ENCODE measurements around the gene RIPPLY1. TPM values are rescaled to one million over a fixed set of nuclear protein-coding genes. Genes with fewer than 3 reads are reported as not detected.
A peak's percentile ranks its signal among the peaks of the same experiment; 100 is the strongest.

RIPPLY1 gene
- total RNA-seq: not detected
- polyA plus RNA-seq: not detected
- total RNA-seq: 0 reads per million in 6 experiments

GRCh38 chrX:106903291-106903824 lies at the start of gene RIPPLY1:
Gene RIPPLY1 (minus strand): TSS chrX:106903341. CDS start chrX:106903287, 54 bp downstream.
- POLR2A ChIA-PET: no interaction called here
- no peak for ATAC-seq

DNA sequence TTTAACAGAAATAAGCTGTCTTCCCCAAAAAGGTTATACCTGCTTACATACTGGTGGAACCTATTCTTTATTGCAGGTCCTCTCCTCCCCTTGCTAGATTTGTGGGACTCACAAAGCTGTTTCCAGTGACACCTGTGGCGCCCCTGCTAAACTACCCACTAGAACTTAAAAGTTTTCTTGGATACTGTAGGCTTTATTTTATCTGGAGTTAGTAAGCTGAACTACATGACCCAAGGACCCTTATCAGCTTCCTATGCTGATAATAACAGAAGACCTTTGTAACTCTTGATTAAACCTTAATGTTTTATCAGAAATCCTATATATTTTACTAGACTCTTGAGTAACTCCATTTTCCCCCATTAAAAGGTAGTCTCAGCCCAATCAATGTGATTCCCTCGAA lies 49.4 kb upstream of the RIPPLY1 start:
- Mint-ChIP-seq H3K36me3 (peaks cover 0 to 43% (median 0%) of the 10 kb centered on the region in 3 donors), H3K27me3 (no peaks in the 10 kb centered on the region), H3K4me1 (no peaks in the 10 kb centered on the region), H3K27ac (no peak overlapping the region), H3K4me3 (no peak overlapping the region), H3K9me3 (no peaks in the 10 kb centered on the region)
- POLR2A ChIA-PET: no interaction called here
- no peak for ATAC-seq
- no peak for DNase-seq

More at GRCh38 chrX:106903291-106903824, at the start of gene RIPPLY1:
- H3K27ac Mint-ChIP-seq: peak within 1 kb of the TSS in 2 of 10 donors; percentile 11 to 62
- no peaks in the 10 kb centered on the region for H3K4me1 Mint-ChIP-seq
- no peak for DNase-seq
- no peak within 1 kb of the TSS for H3K4me3 Mint-ChIP-seq
- H3K27me3 Mint-ChIP-seq: no peaks in the 10 kb centered on the region
- no peaks in the 10 kb centered on the region for H3K9me3 Mint-ChIP-seq
- no peaks in the 10 kb centered on the region for H3K36me3 Mint-ChIP-seq

- DNase-seq (no peak), ATAC-seq (no peak)
- POLR2A ChIA-PET: no interaction called here
- H3K27me3 Mint-ChIP-seq: no peaks in the 10 kb centered on the region
- no peaks in the 10 kb centered on the region for H3K4me1 Mint-ChIP-seq
- H3K9me3 Mint-ChIP-seq: no peaks in the 10 kb centered on the region
- peak overlapping the region in 1 of 10 donors; percentile 44 for H3K27ac Mint-ChIP-seq
- no peak overlapping the region for H3K4me3 Mint-ChIP-seq
- H3K36me3 Mint-ChIP-seq: peaks cover 0 to 39% (median 0%) of the 10 kb centered on the region in 3 donors
These were observed 48.9 kb upstream of the RIPPLY1 start for GRCh38 chrX:106952089-106952488.

GRCh38 chrX:106951230-106951629 lies 48.1 kb upstream of the RIPPLY1 start:
- no peak for DNase-seq
- no peak overlapping the region for H3K27ac Mint-ChIP-seq
- no peaks in the 10 kb centered on the region for H3K4me1 Mint-ChIP-seq
- no peak overlapping the region for H3K4me3 Mint-ChIP-seq
- no peaks in the 10 kb centered on the region for H3K27me3 Mint-ChIP-seq
- no peaks in the 10 kb centered on the region for H3K9me3 Mint-ChIP-seq
- peaks cover 0 to 32% (median 0%) of the 10 kb centered on the region in 3 donors for H3K36me3 Mint-ChIP-seq
- POLR2A ChIA-PET: no interaction called here
- ATAC-seq: no peak

DNA sequence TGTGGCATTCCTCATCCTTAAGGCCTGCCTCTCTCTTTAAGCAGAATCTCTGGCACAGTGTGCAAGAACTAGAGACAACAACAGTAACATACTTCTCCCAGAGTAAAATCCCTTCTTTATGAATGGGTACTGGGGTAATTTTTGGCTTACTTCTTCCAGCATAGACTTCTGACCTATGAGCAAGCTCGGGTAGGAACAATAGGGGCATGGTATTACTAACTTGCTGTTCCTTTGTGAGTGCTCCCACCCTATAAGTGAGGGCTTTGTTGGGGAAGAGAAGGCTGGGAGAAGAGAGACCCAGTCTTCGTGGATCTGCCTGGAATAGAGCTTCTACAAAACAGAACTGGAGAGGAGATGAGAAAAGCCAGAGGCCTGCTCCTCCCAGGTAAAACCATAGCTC lies 47.2 kb upstream of the RIPPLY1 start:
- H3K4me3 Mint-ChIP-seq: no peak overlapping the region
- no peaks in the 10 kb centered on the region for H3K27me3 Mint-ChIP-seq
- H3K4me1 Mint-ChIP-seq: no peaks in the 10 kb centered on the region
- no peak overlapping the region for H3K27ac Mint-ChIP-seq
- no peak for DNase-seq
- H3K36me3 Mint-ChIP-seq: peaks cover 0 to 24% (median 0%) of the 10 kb centered on the region in 3 donors
- POLR2A ChIA-PET: no interaction called here
- no peak for ATAC-seq
- H3K9me3 Mint-ChIP-seq: no peaks in the 10 kb centered on the region

GRCh38 chrX:106949366-106949765 lies 46.2 kb upstream of the RIPPLY1 start:
- Mint-ChIP-seq H3K36me3 (peaks cover 0 to 15% (median 0%) of the 10 kb centered on the region in 3 donors), H3K4me3 (no peak overlapping the region), H3K4me1 (no peaks in the 10 kb centered on the region), H3K9me3 (no peaks in the 10 kb centered on the region), H3K27me3 (no peaks in the 10 kb centered on the region), H3K27ac (no peak overlapping the region)
- POLR2A ChIA-PET: no interaction called here
- no peak for DNase-seq
- ATAC-seq: no peak

- ATAC-seq (no peak), DNase-seq (no peak)
- no peaks in the 10 kb centered on the region for H3K4me1 Mint-ChIP-seq
- peaks cover 0 to 13% (median 0%) of the 10 kb centered on the region in 3 donors for H3K36me3 Mint-ChIP-seq
- no peak overlapping the region for H3K27ac Mint-ChIP-seq
- no peak overlapping the region for H3K4me3 Mint-ChIP-seq
- H3K9me3 Mint-ChIP-seq: no peaks in the 10 kb centered on the region
- POLR2A ChIA-PET: no interaction called here
- no peaks in the 10 kb centered on the region for H3K27me3 Mint-ChIP-seq
These were observed 45.5 kb upstream of the RIPPLY1 start for GRCh38 chrX:106948641-106949040.

DNA sequence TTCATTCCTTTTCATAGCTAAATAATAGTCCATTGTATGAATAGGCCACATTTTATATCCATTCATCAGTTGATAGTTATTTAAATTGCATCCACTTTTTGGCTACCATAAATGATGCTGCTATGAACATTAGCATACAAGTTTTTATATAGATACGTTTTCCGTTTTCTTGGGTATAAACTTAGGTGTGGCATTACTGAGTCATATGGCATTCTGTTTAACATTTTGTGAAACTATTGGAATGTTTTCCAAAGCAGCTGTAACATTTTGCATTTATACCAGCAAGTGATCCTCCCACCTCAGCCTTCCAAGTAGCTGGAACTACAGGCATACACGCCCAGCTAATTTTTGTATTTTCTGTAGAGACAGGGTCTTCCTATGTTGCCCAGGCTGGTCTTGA lies 43.3 kb upstream of the RIPPLY1 start:
- Mint-ChIP-seq H3K4me1 (no peaks in the 10 kb centered on the region), H3K9me3 (no peaks in the 10 kb centered on the region), H3K36me3 (peaks cover 5 to 20% (median 13%) of the 10 kb centered on the region in 3 donors), H3K27ac (no peak overlapping the region), H3K4me3 (no peak overlapping the region), H3K27me3 (no peaks in the 10 kb centered on the region)
- DNase-seq (no peak), ATAC-seq (no peak)
- POLR2A ChIA-PET: no interaction called here

- no peaks in the 10 kb centered on the region for H3K27me3 Mint-ChIP-seq
- H3K36me3 Mint-ChIP-seq: peaks cover 5 to 21% (median 15%) of the 10 kb centered on the region in 3 donors
- ATAC-seq (no peak), DNase-seq (no peak)
- no peaks in the 10 kb centered on the region for H3K9me3 Mint-ChIP-seq
- H3K27ac Mint-ChIP-seq: no peak overlapping the region
- no peak overlapping the region for H3K4me3 Mint-ChIP-seq
- POLR2A ChIA-PET: interaction anchor here (0.8 kb wide), 1 partner anchor 717 kb away, joined by 3 read pairs; no protein-coding TSS in a partner anchor
- H3K4me1 Mint-ChIP-seq: no peaks in the 10 kb centered on the region
These were observed 36.9 kb upstream of the RIPPLY1 start for GRCh38 chrX:106940068-106940467.

GRCh38 chrX:106939566-106939965 lies 36.4 kb upstream of the RIPPLY1 start:
- H3K4me1 Mint-ChIP-seq: no peaks in the 10 kb centered on the region
- POLR2A ChIA-PET: interaction anchor here (0.8 kb wide), 1 partner anchor 718 kb away, joined by 3 read pairs; no protein-coding TSS in a partner anchor
- DNase-seq (no peak), ATAC-seq (no peak)
- no peak overlapping the region for H3K4me3 Mint-ChIP-seq
- no peaks in the 10 kb centered on the region for H3K9me3 Mint-ChIP-seq
- no peak overlapping the region for H3K27ac Mint-ChIP-seq
- H3K36me3 Mint-ChIP-seq: peaks cover 5 to 21% (median 15%) of the 10 kb centered on the region in 3 donors
- no peaks in the 10 kb centered on the region for H3K27me3 Mint-ChIP-seq

DNA sequence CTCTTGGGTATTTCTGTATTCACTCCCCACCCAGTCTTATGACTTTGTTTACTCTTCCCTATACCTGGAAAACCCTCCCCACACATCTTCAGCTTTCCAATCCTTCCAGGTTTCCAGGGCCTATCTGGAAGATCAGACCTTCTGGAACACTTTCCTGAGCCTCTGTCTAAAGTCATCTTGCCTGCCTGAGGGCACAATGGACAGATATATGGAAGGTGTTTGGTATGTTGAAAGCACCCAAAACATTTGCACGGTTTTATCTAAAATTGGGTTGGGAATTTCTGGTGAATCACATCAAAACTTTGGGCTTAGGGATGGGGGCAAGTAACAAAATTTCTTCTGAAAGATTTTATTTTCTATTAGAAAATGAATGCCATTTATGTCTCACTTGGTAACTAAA lies 33.1 kb upstream of the RIPPLY1 start:
- H3K27me3 Mint-ChIP-seq: no peaks in the 10 kb centered on the region
- no peak overlapping the region for H3K27ac Mint-ChIP-seq
- POLR2A ChIA-PET: no interaction called here
- DNase-seq (no peak), ATAC-seq (no peak)
- H3K36me3 Mint-ChIP-seq: peaks cover 0 to 6% (median 2%) of the 10 kb centered on the region in 3 donors
- H3K4me1 Mint-ChIP-seq: peaks cover 0 to 7% (median 0%) of the 10 kb centered on the region in 4 donors
- H3K4me3 Mint-ChIP-seq: no peak overlapping the region
- no peaks in the 10 kb centered on the region for H3K9me3 Mint-ChIP-seq

- POLR2A ChIA-PET: no interaction called here
- Mint-ChIP-seq H3K4me3 (no peak overlapping the region), H3K36me3 (peaks cover 0 to 2% (median 0%) of the 10 kb centered on the region in 3 donors), H3K4me1 (peaks cover 0 to 7% (median 0%) of the 10 kb centered on the region in 4 donors), H3K9me3 (no peaks in the 10 kb centered on the region), H3K27ac (no peak overlapping the region), H3K27me3 (no peaks in the 10 kb centered on the region)
- ATAC-seq (no peak), DNase-seq (no peak)
These were observed 32.0 kb upstream of the RIPPLY1 start for GRCh38 chrX:106935175-106935574.

DNA sequence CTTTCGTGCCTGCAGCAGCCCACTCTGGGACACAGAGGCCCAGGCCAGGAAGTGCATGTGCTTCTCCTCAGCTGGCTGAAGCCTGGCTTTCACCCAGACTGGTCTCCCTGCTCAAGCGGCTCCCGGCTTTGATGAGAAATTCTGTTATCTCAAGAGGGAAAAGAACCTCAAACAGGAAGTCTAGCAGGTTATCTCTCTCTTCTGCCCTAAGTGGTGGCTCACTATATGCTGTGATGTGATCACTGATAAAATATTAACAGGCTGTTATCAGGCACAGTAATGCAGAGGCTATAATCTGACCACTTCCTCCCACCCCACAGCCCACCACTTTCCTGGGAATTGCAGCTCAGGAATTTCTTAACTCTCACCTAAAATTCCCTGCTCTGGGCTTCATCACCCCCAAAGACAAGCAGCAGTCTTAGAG lies 30.4 kb upstream of the RIPPLY1 start:
- Mint-ChIP-seq H3K4me3 (no peak overlapping the region), H3K27ac (peak overlapping the region in 3 of 10 donors; percentile 13 to 67 (median 29)), H3K36me3 (peaks cover 0 to 2% (median 0%) of the 10 kb centered on the region in 3 donors), H3K9me3 (no peaks in the 10 kb centered on the region), H3K4me1 (peaks cover 0 to 7% (median 0%) of the 10 kb centered on the region in 4 donors), H3K27me3 (no peaks in the 10 kb centered on the region)
- DNase-seq: no peak
- POLR2A ChIA-PET: no interaction called here
- ATAC-seq: no peak
